Ascending aorta (tissue), 2 donors: ENCODE data around the gene NR3C1. TPM values are rescaled to one million over a fixed set of nuclear protein-coding genes. Genes with fewer than 3 reads are reported as not detected.

ENCODE experiments used
- DNase-seq, 2 donors: peaks; one replicate each; pipeline ENCODE4 v3.0.0-alpha.2; 2019; ENCODE audit warnings: low spot score in 2 of 2
- H3K27ac ChIP-seq, 2 donors: fragments of 200-600 bp; sonication (generic); one replicate each; pipeline ENCODE4 v1.5.1; 2016 to 2017; ENCODE audit warnings: mild to moderate bottlenecking in 1 of 2
- H3K27me3 ChIP-seq: fragments of 200-600 bp; sonication (generic); one replicate; pipeline ENCODE4 v1.5.1; 2017
- H3K36me3 ChIP-seq, 2 donors: fragments of 200-600 bp; sonication (generic); one replicate each; pipeline ENCODE4 v1.5.1; 2016
- H3K4me1 ChIP-seq, 2 donors: fragments of 200-600 bp; sonication (generic); one replicate each; pipeline ENCODE4 v1.5.1; 2016 to 2017; ENCODE audit warnings: mild to moderate bottlenecking in 1 of 2
- H3K4me3 ChIP-seq, 2 donors: fragments of 200-600 bp; sonication (generic); one replicate each; pipeline ENCODE4 v1.5.1; 2016 to 2017; ENCODE audit warnings: mild to moderate bottlenecking in 1 of 2
- H3K9me3 ChIP-seq, 2 donors: fragments of 200-600 bp; sonication (generic); one replicate each; pipeline ENCODE4 v1.5.1; 2016
- intact Hi-C: fragments of 100-400 bp; cut with DNase I; formaldehyde crosslinking; loops from one replicate; pipeline ENCODE4 v1.15.1; 2023
- total RNA-seq: library from RNA; depleted of rRNA; stranded (reverse); fragments of >200 nt; gene quantifications from one replicate; pipeline ENCODE4 v1.1.0, GENCODE V29; 2016
- TF ChIP-seq, protein P1 (sequence below), 3 experiments: fragments of 200-600 bp in 2 of 3; fragments of 450-650 bp in 1 of 3; sonication (generic) in 2 of 3; IDR thresholded peaks; one replicate each; pipeline ENCODE4 v1.5.1; 2016 to 2019; ENCODE audit warnings: antibody characterized with exemption in 3 of 3, mild to moderate bottlenecking in 1 of 3, moderate library complexity in 1 of 3

Gene NR3C1
- total RNA-seq, 1 donor from 2014 or later: 18.4 TPM

DNA sequence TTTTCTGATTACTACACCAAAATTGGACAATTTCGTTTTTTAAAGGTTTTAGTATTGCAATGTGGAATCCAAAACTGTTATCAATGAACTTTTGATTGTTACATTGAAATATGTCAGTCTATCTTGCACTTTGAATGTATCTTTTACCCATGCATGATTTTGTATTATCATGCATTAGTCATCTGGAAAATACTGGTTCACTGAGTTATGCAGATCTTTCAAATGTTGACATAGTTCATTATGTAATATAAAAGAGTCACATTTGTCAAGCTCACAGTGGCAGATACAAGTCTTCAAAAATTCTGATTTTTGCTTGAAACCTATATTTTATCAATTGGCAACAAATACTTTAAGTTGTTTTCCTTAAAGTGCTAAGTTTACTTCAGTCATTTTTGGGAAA lies 85.2 kb downstream of the NR3C1 start:
- Histone ChIP-seq H3K36me3 (no peaks in the 10 kb centered on the region), H3K4me3 (no peak overlapping the region), H3K4me1 (peaks cover 0 to 32% of the 10 kb centered on the region in 2 donors), H3K9me3 (no peaks in the 10 kb centered on the region), H3K27ac (no peak overlapping the region), H3K27me3 (no peaks in the 10 kb centered on the region)
- TF ChIP-seq, protein P1, sequence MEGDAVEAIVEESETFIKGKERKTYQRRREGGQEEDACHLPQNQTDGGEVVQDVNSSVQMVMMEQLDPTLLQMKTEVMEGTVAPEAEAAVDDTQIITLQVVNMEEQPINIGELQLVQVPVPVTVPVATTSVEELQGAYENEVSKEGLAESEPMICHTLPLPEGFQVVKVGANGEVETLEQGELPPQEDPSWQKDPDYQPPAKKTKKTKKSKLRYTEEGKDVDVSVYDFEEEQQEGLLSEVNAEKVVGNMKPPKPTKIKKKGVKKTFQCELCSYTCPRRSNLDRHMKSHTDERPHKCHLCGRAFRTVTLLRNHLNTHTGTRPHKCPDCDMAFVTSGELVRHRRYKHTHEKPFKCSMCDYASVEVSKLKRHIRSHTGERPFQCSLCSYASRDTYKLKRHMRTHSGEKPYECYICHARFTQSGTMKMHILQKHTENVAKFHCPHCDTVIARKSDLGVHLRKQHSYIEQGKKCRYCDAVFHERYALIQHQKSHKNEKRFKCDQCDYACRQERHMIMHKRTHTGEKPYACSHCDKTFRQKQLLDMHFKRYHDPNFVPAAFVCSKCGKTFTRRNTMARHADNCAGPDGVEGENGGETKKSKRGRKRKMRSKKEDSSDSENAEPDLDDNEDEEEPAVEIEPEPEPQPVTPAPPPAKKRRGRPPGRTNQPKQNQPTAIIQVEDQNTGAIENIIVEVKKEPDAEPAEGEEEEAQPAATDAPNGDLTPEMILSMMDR (IDR thresholded peaks at IDR 0.05): no peak
- intact Hi-C loops: loop anchor here (10.0 kb wide), 1 partner anchor 163 kb away; no protein-coding TSS in a partner anchor
- no peak for DNase-seq

DNA sequence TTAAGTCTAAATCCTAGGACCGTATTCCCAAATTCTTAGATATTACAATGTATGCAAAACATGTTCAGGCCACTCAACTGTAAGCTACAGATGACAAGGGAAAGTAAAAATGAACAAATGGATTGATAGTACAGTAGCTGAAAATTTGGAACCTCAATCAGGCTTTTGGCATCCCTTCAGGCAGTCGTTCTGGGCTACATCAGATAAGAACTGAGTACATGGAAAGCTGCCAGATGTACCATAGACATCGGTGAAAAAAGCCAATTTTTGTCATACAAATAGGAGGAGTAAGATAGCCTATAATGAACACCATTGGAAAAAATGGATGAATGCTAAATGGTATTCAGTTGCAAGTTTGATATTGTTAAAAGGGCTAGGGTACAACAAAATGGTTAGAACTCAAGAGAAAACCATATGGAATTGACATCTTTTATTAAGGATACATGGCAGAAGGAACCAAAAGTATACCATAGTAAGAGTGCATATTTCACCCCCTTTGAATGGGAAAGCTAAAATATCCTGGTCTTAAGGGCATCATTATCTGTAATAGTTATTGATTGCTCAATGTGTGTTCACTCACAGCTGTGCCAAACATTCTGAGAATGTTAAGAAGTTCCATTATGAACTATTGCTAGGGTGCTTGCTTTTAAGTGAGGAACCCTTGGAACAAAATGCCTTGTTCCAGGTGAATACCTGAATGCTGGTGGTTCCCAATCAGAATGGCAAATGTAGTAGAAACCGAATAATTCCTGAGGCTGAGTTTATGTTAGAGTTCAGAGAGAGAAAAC lies 86.4 kb downstream of the NR3C1 start:
- intact Hi-C loops: loop anchor here (10.0 kb wide), 1 partner anchor 162 kb away; no protein-coding TSS in a partner anchor
- no peak for DNase-seq
- no peak overlapping the region for H3K27ac ChIP-seq
- peaks cover under 1 to 3% of the 10 kb centered on the region in 2 donors for H3K36me3 ChIP-seq
- no peaks in the 10 kb centered on the region for H3K27me3 ChIP-seq
- TF ChIP-seq, protein P1 (IDR thresholded peaks at IDR 0.05): no peak
- H3K4me3 ChIP-seq: no peak overlapping the region
- H3K4me1 ChIP-seq: peaks cover 0 to 34% of the 10 kb centered on the region in 2 donors
- H3K9me3 ChIP-seq: no peaks in the 10 kb centered on the region

DNA sequence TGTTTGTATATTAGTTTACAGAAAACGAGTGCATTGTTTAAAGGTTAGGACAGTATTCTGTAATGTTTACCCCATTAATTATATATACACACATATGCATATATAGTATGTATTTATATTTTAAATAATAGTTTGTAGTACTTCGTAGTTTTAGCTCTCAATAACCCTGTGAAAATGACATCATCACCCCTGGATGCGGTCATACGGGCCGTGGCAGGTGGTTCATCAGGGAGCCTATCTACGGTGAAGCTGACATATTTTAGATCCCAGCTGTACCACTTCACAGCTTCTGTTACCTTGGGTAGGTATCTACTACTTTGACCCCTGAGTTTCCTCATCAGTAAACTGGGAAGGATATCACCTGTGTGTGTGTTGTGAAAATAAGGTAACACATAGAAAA lies 87.1 kb downstream of the NR3C1 start:
- Histone ChIP-seq H3K4me1 (peaks cover 0 to 34% of the 10 kb centered on the region in 2 donors), H3K36me3 (peaks cover 4 to 10% of the 10 kb centered on the region in 2 donors), H3K9me3 (no peaks in the 10 kb centered on the region), H3K27ac (no peak overlapping the region), H3K27me3 (no peaks in the 10 kb centered on the region), H3K4me3 (no peak overlapping the region)
- no peak for DNase-seq
- TF ChIP-seq, protein P1 (IDR thresholded peaks at IDR 0.05): no peak
- intact Hi-C loops: loop anchor here (10.0 kb wide), 1 partner anchor 162 kb away; no protein-coding TSS in a partner anchor

DNA sequence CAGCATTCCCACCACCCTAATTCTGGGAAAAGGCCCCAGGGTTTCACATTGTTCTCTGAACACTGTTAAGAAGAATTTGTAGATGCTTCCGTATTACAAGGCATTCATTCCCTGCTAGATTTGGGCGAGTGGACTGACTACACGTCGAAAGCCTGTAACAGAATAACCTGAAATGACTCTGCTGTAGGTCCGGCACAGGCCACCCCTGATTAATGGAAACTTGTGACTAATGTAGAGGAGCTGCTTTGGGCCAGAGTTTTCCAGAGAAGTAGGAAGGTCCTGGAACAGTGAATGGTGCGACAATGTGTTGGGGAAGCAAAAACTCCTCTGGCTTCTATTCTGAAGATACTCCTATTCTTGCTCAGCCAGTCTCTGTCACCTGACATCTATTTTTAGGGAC lies 87.6 kb downstream of the NR3C1 start:
- Histone ChIP-seq H3K4me3 (no peak overlapping the region), H3K27me3 (no peaks in the 10 kb centered on the region), H3K4me1 (peaks cover 0 to 34% of the 10 kb centered on the region in 2 donors), H3K27ac (no peak overlapping the region), H3K36me3 (peaks cover 4 to 10% of the 10 kb centered on the region in 2 donors), H3K9me3 (no peaks in the 10 kb centered on the region)
- no peak for DNase-seq
- TF ChIP-seq, protein P1 (IDR thresholded peaks at IDR 0.05): no peak
- intact Hi-C loops: loop anchor here (10.0 kb wide), 1 partner anchor 161 kb away; no protein-coding TSS in a partner anchor

DNA sequence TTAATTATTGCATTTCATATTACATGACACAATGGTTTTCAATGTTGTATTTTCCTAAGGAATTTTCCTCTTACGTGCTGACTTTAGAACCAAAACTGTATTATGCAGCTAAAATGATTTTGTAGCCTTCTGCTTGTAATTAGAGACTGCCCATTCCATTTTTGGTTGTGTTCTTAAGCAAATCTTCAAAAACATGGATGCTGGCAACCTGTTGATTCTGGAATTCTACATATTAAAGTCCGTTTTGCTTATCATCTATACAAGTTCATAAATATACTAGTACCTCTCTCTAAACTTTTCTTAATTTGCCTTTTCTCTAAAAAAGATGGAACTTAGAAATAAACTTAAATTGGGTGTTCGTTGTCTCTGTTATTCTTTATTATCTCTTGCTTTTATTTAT lies 88.3 kb downstream of the NR3C1 start:
- H3K9me3 ChIP-seq: no peaks in the 10 kb centered on the region
- no peak overlapping the region for H3K4me3 ChIP-seq
- intact Hi-C loops: loop anchor here (10.0 kb wide), 1 partner anchor 160 kb away; no protein-coding TSS in a partner anchor
- peaks cover 0 to 34% of the 10 kb centered on the region in 2 donors for H3K4me1 ChIP-seq
- H3K27me3 ChIP-seq: no peaks in the 10 kb centered on the region
- TF ChIP-seq, protein P1 (IDR thresholded peaks at IDR 0.05): no peak
- DNase-seq: no peak
- peaks cover 4 to 10% of the 10 kb centered on the region in 2 donors for H3K36me3 ChIP-seq
- no peak overlapping the region for H3K27ac ChIP-seq
